ENCODE data around the gene GSG1. TPM values are rescaled to one million over a fixed set of nuclear protein-coding genes. Genes with fewer than 3 reads are reported as not detected.
A peak's percentile ranks its signal among the peaks of the same experiment; 100 is the strongest.

GSG1 gene
- total and polyA plus RNA-seq, 2 donors (not counting 3 experiments of a cell fraction or from before 2014, with no cell fraction given), result not detected

- Histone ChIP-seq H2AFZ (ENCODE audit: low read depth, low read length) (no peak overlapping the region), H3K4me1 (ENCODE audit: control insufficient read depth, extremely low read depth, insufficient read depth, low read length) (peaks cover 38% of the 10 kb centered on the region), H3K27me3 (ENCODE audit: control insufficient read depth in 2 of 2, insufficient read depth in 2 of 2, low read length in 2 of 2) (no peaks in the 10 kb centered on the region), H3K4me3 (replicated peaks in 1 of 3; ENCODE audit: insufficient read depth in 1 of 3, low read depth in 1 of 3, low read length in 3 of 3) (no peak overlapping the region), H3K79me2 (ENCODE audit: control insufficient read depth, insufficient read depth, low read length) (no peaks in the 10 kb centered on the region), H3K9me1 (replicated peaks; ENCODE audit: control insufficient read depth, extremely low read depth, insufficient read depth, low read length) (no peaks in the 10 kb centered on the region), H3K9me3 (replicated peaks; ENCODE audit: control insufficient read depth, insufficient read depth, low read length) (no peaks in the 10 kb centered on the region), H3K27ac (ENCODE audit: insufficient read depth, low read depth, low read length) (peak overlapping the region; percentile 100), H4K20me1 (replicated peaks; ENCODE audit: control insufficient read depth, extremely low read depth, insufficient read depth, low read length) (no peaks in the 10 kb centered on the region), H3K4me2 (ENCODE audit: insufficient read depth, low read length) (no peak overlapping the region), H3K36me3 (ENCODE audit: control insufficient read depth in 2 of 2, extremely low read depth in 1 of 2, insufficient read depth in 2 of 2, low read length in 2 of 2) (no peaks in the 10 kb centered on the region), H3K9ac (replicated peaks; ENCODE audit: extremely low read depth, insufficient read depth, low read length) (no peak overlapping the region)
- FAIRE-seq (no peak), DNase-seq (ENCODE audit: low read depth, low spot score) (no peak)
- BruUV-seq (replicated peaks), result no TSS peak
- intact Hi-C loops (cut with micrococcal nuclease), result no loop called here
- CTCF ChIA-PET, result interaction anchor here (0.9 to 6.0 kb wide), 7 partner anchors 9 to 186 kb away, joined by 3 to 89 read pairs (median 4); no protein-coding TSS in a partner anchor
- TF ChIP-seq EZH2 (IDR thresholded peaks at IDR 0.05; ENCODE audit: borderline replicate concordance, low read depth, low read length, severe bottlenecking) (no peak), MYC (IDR thresholded peaks at IDR 0.05; ENCODE audit: low read depth, low read length) (no peak), POLR2A (IDR thresholded peaks at IDR 0.05; ENCODE audit: low read depth, low read length) (no peak), JUN (IDR thresholded peaks at IDR 0.05; ENCODE audit: borderline replicate concordance, insufficient read depth, insufficient read length, low read depth) (no peak), POLR2AphosphoS5 (IDR thresholded peaks at IDR 0.05; ENCODE audit: insufficient read depth, low read depth, low read length) (no peak), FOS (IDR thresholded peaks at IDR 0.05; ENCODE audit: borderline replicate concordance, insufficient read depth, low read length) (no peak), GATA2 (IDR thresholded peaks at IDR 0.05; ENCODE audit: insufficient read depth, insufficient read length, low read depth, low read length) (no peak), MAX (IDR thresholded peaks at IDR 0.05; ENCODE audit: insufficient read depth, insufficient read length) (no peak)
- TF ChIP-seq, protein P1, sequence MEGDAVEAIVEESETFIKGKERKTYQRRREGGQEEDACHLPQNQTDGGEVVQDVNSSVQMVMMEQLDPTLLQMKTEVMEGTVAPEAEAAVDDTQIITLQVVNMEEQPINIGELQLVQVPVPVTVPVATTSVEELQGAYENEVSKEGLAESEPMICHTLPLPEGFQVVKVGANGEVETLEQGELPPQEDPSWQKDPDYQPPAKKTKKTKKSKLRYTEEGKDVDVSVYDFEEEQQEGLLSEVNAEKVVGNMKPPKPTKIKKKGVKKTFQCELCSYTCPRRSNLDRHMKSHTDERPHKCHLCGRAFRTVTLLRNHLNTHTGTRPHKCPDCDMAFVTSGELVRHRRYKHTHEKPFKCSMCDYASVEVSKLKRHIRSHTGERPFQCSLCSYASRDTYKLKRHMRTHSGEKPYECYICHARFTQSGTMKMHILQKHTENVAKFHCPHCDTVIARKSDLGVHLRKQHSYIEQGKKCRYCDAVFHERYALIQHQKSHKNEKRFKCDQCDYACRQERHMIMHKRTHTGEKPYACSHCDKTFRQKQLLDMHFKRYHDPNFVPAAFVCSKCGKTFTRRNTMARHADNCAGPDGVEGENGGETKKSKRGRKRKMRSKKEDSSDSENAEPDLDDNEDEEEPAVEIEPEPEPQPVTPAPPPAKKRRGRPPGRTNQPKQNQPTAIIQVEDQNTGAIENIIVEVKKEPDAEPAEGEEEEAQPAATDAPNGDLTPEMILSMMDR (IDR thresholded peaks at IDR 0.05; ENCODE audit: extremely low read depth in 1 of 2, insufficient read depth in 1 of 2, low read depth in 1 of 2, low read length in 2 of 2), result no peak
- dilution Hi-C loops (cut with MboI; ENCODE audit: extremely low pct_ligation_motif_present, low sequenced_read_pairs), result no loop called here
- POLR2A ChIA-PET, result interaction anchor here (0.7 to 2.2 kb wide), 2 partner anchors 17 to 93 kb away, joined by 3 to 8 read pairs; partner anchors contain the start of gene EMP1
These were observed 839 bp downstream of the GSG1 start for GRCh38 chr12:13102461-13103195.

Measured in endothelial cell of umbilical vein (primary cell).